ENCODE measurements around the gene ERC2. TPM values are rescaled to one million over a fixed set of nuclear protein-coding genes. Genes with fewer than 3 reads are reported as not detected.
A peak's percentile ranks its signal among the peaks of the same experiment; 100 is the strongest.
"Not testable (repeated sequence)": the region's sequence is repeated elsewhere in the genome, so short reads cannot be mapped to it uniquely, and the experiment has no call there.

ERC2 gene
- not detected for polyA plus RNA-seq (2012; ENCODE audit: insufficient read depth, insufficient read length)

GRCh38 chr3:56468184-56469106, at the start of gene ERC2:
Gene ERC2, minus strand, starts transcription at chr3:56468467.
- DNase-seq (ENCODE audit: low read depth, low spot score): no peak
- no peak within 1 kb of the TSS for H3K4me3 ChIP-seq (ENCODE audit: low read length)

GRCh38 chr3:56502738-56503137, 34.5 kb upstream of the ERC2 start:
- H3K4me3 ChIP-seq (ENCODE audit: low read length): no peak overlapping the region
- no peak for DNase-seq (ENCODE audit: low read depth, low spot score)

- H3K4me3 ChIP-seq (ENCODE audit: low read length); DNase-seq (ENCODE audit: low read depth, low spot score): not testable (repeated sequence)
Measured at GRCh38 chr3:56496376-56496775, 28.1 kb upstream of the ERC2 start.

GRCh38 chr3:56494679-56495322, 26.5 kb upstream of the ERC2 start:
- H3K4me3 ChIP-seq (ENCODE audit: low read length): no peak overlapping the region
- peak; percentile 85 for DNase-seq (ENCODE audit: low read depth, low spot score)

GRCh38 chr3:56491566-56491965, 23.3 kb upstream of the ERC2 start:
- no peak overlapping the region for H3K4me3 ChIP-seq (ENCODE audit: low read length)
- DNase-seq (ENCODE audit: low read depth, low spot score): no peak

GRCh38 chr3:56488812-56489600, 20.7 kb upstream of the ERC2 start:
- H3K4me3 ChIP-seq (ENCODE audit: low read length): no peak overlapping the region
- no peak for DNase-seq (ENCODE audit: low read depth, low spot score)

GRCh38 chr3:56484525-56485032, 16.3 kb upstream of the ERC2 start:
- no peak for DNase-seq (ENCODE audit: low read depth, low spot score)
- no peak overlapping the region for H3K4me3 ChIP-seq (ENCODE audit: low read length)

GRCh38 chr3:56484122-56484521, 15.9 kb upstream of the ERC2 start:
- DNase-seq (ENCODE audit: low read depth, low spot score): no peak

GRCh38 chr3:56477646-56478045, 9.4 kb upstream of the ERC2 start:
- no peak for DNase-seq (ENCODE audit: low read depth, low spot score)

More at GRCh38 chr3:56484122-56484521, 15.9 kb upstream of the ERC2 start:
- no peak overlapping the region for H3K4me3 ChIP-seq (ENCODE audit: low read length)

GRCh38 chr3:56476771-56477170, 8.5 kb upstream of the ERC2 start:
- no peak for DNase-seq (ENCODE audit: low read depth, low spot score)

More at GRCh38 chr3:56477646-56478045, 9.4 kb upstream of the ERC2 start:
- H3K4me3 ChIP-seq (ENCODE audit: low read length): no peak overlapping the region

GRCh38 chr3:56471771-56472170, 3.5 kb upstream of the ERC2 start:
- H3K4me3 ChIP-seq (ENCODE audit: low read length): no peak overlapping the region
- no peak for DNase-seq (ENCODE audit: low read depth, low spot score)

More at GRCh38 chr3:56476771-56477170, 8.5 kb upstream of the ERC2 start:
- no peak overlapping the region for H3K4me3 ChIP-seq (ENCODE audit: low read length)

GRCh38 chr3:56469141-56469540, 874 bp upstream of the ERC2 start:
- H3K4me3 ChIP-seq (ENCODE audit: low read length): no peak overlapping the region
- no peak for DNase-seq (ENCODE audit: low read depth, low spot score)

- H3K4me3 ChIP-seq (ENCODE audit: low read length): no peak overlapping the region
- no peak for DNase-seq (ENCODE audit: low read depth, low spot score)
Measured at GRCh38 chr3:56467801-56468183, 475 bp downstream of the ERC2 start.

- no peak overlapping the region for H3K4me3 ChIP-seq (ENCODE audit: low read length)
- peak; percentile 6 for DNase-seq (ENCODE audit: low read depth, low spot score)
Measured at GRCh38 chr3:56467108-56467507, 1.2 kb downstream of the ERC2 start.

- DNase-seq (ENCODE audit: low read depth, low spot score): no peak
- no peak overlapping the region for H3K4me3 ChIP-seq (ENCODE audit: low read length)
Measured at GRCh38 chr3:56459719-56460118, 8.5 kb downstream of the ERC2 start.

- H3K4me3 ChIP-seq (ENCODE audit: low read length): no peak overlapping the region
- DNase-seq (ENCODE audit: low read depth, low spot score): no peak
Measured at GRCh38 chr3:56459104-56459496, 9.2 kb downstream of the ERC2 start.

- no peak for DNase-seq (ENCODE audit: low read depth, low spot score)
- H3K4me3 ChIP-seq (ENCODE audit: low read length): no peak overlapping the region
Measured at GRCh38 chr3:56458496-56459103, 9.7 kb downstream of the ERC2 start.

- no peak for DNase-seq (ENCODE audit: low read depth, low spot score)
- no peak overlapping the region for H3K4me3 ChIP-seq (ENCODE audit: low read length)
Measured at GRCh38 chr3:56456117-56456516, 12.2 kb downstream of the ERC2 start.

GRCh38 chr3:56453011-56453410, 15.3 kb downstream of the ERC2 start:
- H3K4me3 ChIP-seq (ENCODE audit: low read length): no peak overlapping the region
- DNase-seq (ENCODE audit: low read depth, low spot score): no peak
